HG02884 (cell line): ENCODE measurements around the gene CIBAR2.

Source experiments
- ATAC-seq: cut with Tn5 transposase; IDR thresholded peaks from one replicate; pipeline ENCODE4 v1.9.1; 2021; ENCODE audit warnings: mild to moderate bottlenecking, moderate library complexity; ENCODE audit not compliant: unreplicated experiment

CIBAR2 gene

GRCh38 chr16:85103114-85104079 lies 8.9 kb downstream of the CIBAR2 start:
- ATAC-seq, result no peak

- ATAC-seq, result no peak
Measured at GRCh38 chr16:85101956-85102630, 10.2 kb downstream of the CIBAR2 start.

- no peak for ATAC-seq
Measured at GRCh38 chr16:85100265-85100664, 12.0 kb downstream of the CIBAR2 start.

- ATAC-seq, result no peak
Measured at GRCh38 chr16:85098565-85098964, 13.7 kb downstream of the CIBAR2 start.

GRCh38 chr16:85096921-85097320 lies 15.4 kb downstream of the CIBAR2 start:
- ATAC-seq, result no peak

GRCh38 chr16:85094812-85095211 lies 17.5 kb downstream of the CIBAR2 start:
- ATAC-seq, result no peak

GRCh38 chr16:85094176-85094805 lies 18.0 kb downstream of the CIBAR2 start:
- ATAC-seq, result no peak

GRCh38 chr16:85093705-85094104 lies 18.6 kb downstream of the CIBAR2 start:
- no peak for ATAC-seq

- no peak for ATAC-seq
Measured at GRCh38 chr16:85092851-85093250, 19.4 kb downstream of the CIBAR2 start.

- no peak for ATAC-seq
Measured at GRCh38 chr16:85092309-85092708, 20.0 kb downstream of the CIBAR2 start.

GRCh38 chr16:85091522-85091910 lies 20.8 kb downstream of the CIBAR2 start:
- ATAC-seq, result no peak

GRCh38 chr16:85090873-85091521 lies 21.3 kb downstream of the CIBAR2 start:
- no peak for ATAC-seq

- ATAC-seq, result no peak
Measured at GRCh38 chr16:85090181-85090580, 22.1 kb downstream of the CIBAR2 start.

- no peak for ATAC-seq
Measured at GRCh38 chr16:85089525-85089924, 22.7 kb downstream of the CIBAR2 start.

GRCh38 chr16:85088570-85089199 lies 23.6 kb downstream of the CIBAR2 start:
- ATAC-seq, result no peak

GRCh38 chr16:85087899-85088569 lies 24.2 kb downstream of the CIBAR2 start:
- no peak for ATAC-seq

GRCh38 chr16:85086347-85087291 lies 25.7 kb downstream of the CIBAR2 start:
- no peak for ATAC-seq

- ATAC-seq, result no peak
Measured at GRCh38 chr16:85085721-85086120, 26.6 kb downstream of the CIBAR2 start.
